Tibial artery (tissue), 4 donors: ENCODE measurements around the gene HPS4.

Source experiments
- DNase-seq, 2 donors: peaks; one replicate each; pipeline ENCODE4 v3.0.0-alpha.2; 2019
- H3K27ac ChIP-seq, 2 donors: fragments of 200-600 bp; sonication (generic) in 1 of 2; 1 replicate in 1 of 2; 2 replicates in 1 of 2; pipeline ENCODE4 v1.5.1; 2018 to 2019; ENCODE audit warnings: mild to moderate bottlenecking in 1 of 2
- H3K27me3 ChIP-seq, 2 donors: fragments of 200-600 bp; sonication (generic) in 1 of 2; one replicate each; pipeline versions ENCODE4 v1.5.1 to v1.6.0; 2016 to 2019
- H3K36me3 ChIP-seq, 3 donors: fragments of 200-600 bp; sonication (generic) in 2 of 3; one replicate each; pipeline ENCODE4 v1.5.1; 2016 to 2019; ENCODE audit warnings: mild to moderate bottlenecking in 2 of 3
- H3K4me1 ChIP-seq, 4 donors: fragments of 200-600 bp; sonication (generic) in 2 of 4; 1 replicate in 3 of 4; 2 replicates in 1 of 4; pipeline ENCODE4 v1.5.1; 2016 to 2019
- H3K4me3 ChIP-seq, 2 donors: fragments of 200-600 bp; sonication (generic) in 1 of 2; 1 replicate in 1 of 2; 2 replicates in 1 of 2; pipeline ENCODE4 v1.5.1; 2018 to 2019; ENCODE audit warnings: mild to moderate bottlenecking in 2 of 2
- H3K9me3 ChIP-seq, 3 donors: fragments of 200-600 bp; sonication (generic) in 1 of 3; one replicate each; pipeline ENCODE4 v1.5.1; 2016 to 2019
- CTCF ChIP-seq, 2 experiments: fragments of 200-600 bp in 1 of 2; fragments of 450-650 bp in 1 of 2; IDR thresholded peaks; one replicate each; pipeline ENCODE4 v1.5.1; 2017 to 2019; ENCODE audit warnings: antibody characterized with exemption in 2 of 2, mild to moderate bottlenecking in 1 of 2, moderate library complexity in 1 of 2
- intact Hi-C: fragments of 100-400 bp; cut with DNase I; formaldehyde crosslinking; loops from one replicate; pipeline ENCODE4 v1.15.0; 2023; ENCODE audit warnings: low total_unique reads

HPS4 gene

GRCh38 chr22:26482161-26482560 lies 1.4 kb downstream of the HPS4 start:
- intact Hi-C loops: loop anchor here (10.0 kb wide), 1 partner anchor 103 kb away; no protein-coding TSS in a partner anchor
- no peak overlapping the region for H3K27ac ChIP-seq

GRCh38 chr22:26481694-26482093 lies 1.9 kb downstream of the HPS4 start:
- H3K27ac ChIP-seq: no peak overlapping the region
- DNase-seq: no peak
- intact Hi-C loops: loop anchor here (10.0 kb wide), 1 partner anchor 103 kb away; no protein-coding TSS in a partner anchor
- no peaks in the 10 kb centered on the region for H3K27me3 ChIP-seq
- H3K36me3 ChIP-seq: peaks cover 7 to 21% (median 15%) of the 10 kb centered on the region in 3 donors
- H3K4me3 ChIP-seq: no peak overlapping the region
- no peak for TF ChIP-seq CTCF (IDR thresholded peaks at IDR 0.05)
- no peaks in the 10 kb centered on the region for H3K9me3 ChIP-seq
- peaks cover 0 to 59% (median 39%) of the 10 kb centered on the region in 4 donors for H3K4me1 ChIP-seq

More at GRCh38 chr22:26482161-26482560, 1.4 kb downstream of the HPS4 start:
- peaks cover 4 to 19% (median 11%) of the 10 kb centered on the region in 3 donors for H3K36me3 ChIP-seq
- no peak for DNase-seq
- H3K4me3 ChIP-seq: no peak overlapping the region
- TF ChIP-seq CTCF (IDR thresholded peaks at IDR 0.05): no peak
- H3K9me3 ChIP-seq: no peaks in the 10 kb centered on the region
- no peaks in the 10 kb centered on the region for H3K27me3 ChIP-seq
- peaks cover 0 to 59% (median 39%) of the 10 kb centered on the region in 4 donors for H3K4me1 ChIP-seq

- peak in 1 of 2 donors; percentile 16 for DNase-seq
- TF ChIP-seq CTCF (IDR thresholded peaks at IDR 0.05): no peak
- Histone ChIP-seq H3K27me3 (no peaks in the 10 kb centered on the region), H3K36me3 (peaks cover 12 to 26% (median 20%) of the 10 kb centered on the region in 3 donors), H3K9me3 (no peaks in the 10 kb centered on the region), H3K4me1 (peaks cover 0 to 59% (median 39%) of the 10 kb centered on the region in 4 donors), H3K27ac (no peak overlapping the region), H3K4me3 (no peak overlapping the region)
- intact Hi-C loops: loop anchor here (10.0 kb wide), 1 partner anchor 104 kb away; no protein-coding TSS in a partner anchor
Measured at GRCh38 chr22:26481112-26481693, 2.4 kb downstream of the HPS4 start.

GRCh38 chr22:26480611-26480932 lies 3.0 kb downstream of the HPS4 start:
- Histone ChIP-seq H3K4me3 (no peak overlapping the region), H3K4me1 (peaks cover 0 to 55% (median 39%) of the 10 kb centered on the region in 4 donors), H3K27ac (no peak overlapping the region), H3K9me3 (no peaks in the 10 kb centered on the region), H3K27me3 (no peaks in the 10 kb centered on the region), H3K36me3 (peaks cover 18 to 32% (median 26%) of the 10 kb centered on the region in 3 donors)
- intact Hi-C loops: loop anchor here (10.0 kb wide), 1 partner anchor 104 kb away; no protein-coding TSS in a partner anchor
- TF ChIP-seq CTCF (IDR thresholded peaks at IDR 0.05): no peak
- peak in 1 of 2 donors; percentile 25 for DNase-seq

GRCh38 chr22:26479792-26480610 lies 3.6 kb downstream of the HPS4 start:
- peaks cover 24 to 38% (median 30%) of the 10 kb centered on the region in 3 donors for H3K36me3 ChIP-seq
- intact Hi-C loops: loop anchor here (10.0 kb wide), 1 partner anchor 105 kb away; no protein-coding TSS in a partner anchor

More at GRCh38 chr22:26479792-26480610, 3.6 kb downstream of the HPS4 start:
- peak in 1 of 2 donors; percentile 11 for DNase-seq
- TF ChIP-seq CTCF (IDR thresholded peaks at IDR 0.05): no peak
- Histone ChIP-seq H3K27me3 (no peaks in the 10 kb centered on the region), H3K27ac (no peak overlapping the region), H3K4me1 (peaks cover 0 to 49% (median 37%) of the 10 kb centered on the region in 4 donors), H3K4me3 (no peak overlapping the region), H3K9me3 (no peaks in the 10 kb centered on the region)
